ENCODE results near the gene NUDT17. TPM values are rescaled to one million over a fixed set of nuclear protein-coding genes. Genes with fewer than 3 reads are reported as not detected.

Gene NUDT17
- total RNA-seq, 1 experiment from 2014 or later, result 1.8 TPM

- TF ChIP-seq POLR2AphosphoS5 (IDR thresholded peaks at IDR 0.05; ENCODE audit: low read depth, low read length) (peak; percentile 73), YY1 (IDR thresholded peaks at IDR 0.05; ENCODE audit: extremely low read depth, insufficient replicate concordance, low read depth, low read length) (no peak), SIN3A (IDR thresholded peaks at IDR 0.05; ENCODE audit: low read depth) (no peak), EGR1 (IDR thresholded peaks at IDR 0.05; ENCODE audit: low read depth) (0 out of 2 replicates have a peak, but pooled peaks have one; percentile 2), POLR2A (IDR thresholded peaks at IDR 0.05; ENCODE audit: borderline replicate concordance, extremely low read depth, insufficient read depth, insufficient read length) (peak; percentile 57), ZFX (IDR thresholded peaks at IDR 0.05) (no peak), JUND (IDR thresholded peaks at IDR 0.05) (no peak), MAX (IDR thresholded peaks at IDR 0.05) (peak; percentile 34; the same call in 1 of the 2 replicates)
- peak overlapping the region; percentile 67 for H3K9ac ChIP-seq (ENCODE audit: low read length)
- DNase-seq (ENCODE audit: low read depth, low spot score), result peak; percentile 67
- RAD21 ChIA-PET (ENCODE audit: low non-redundant PET in 1 of 2, low total read pairs in 2 of 2, uncharacterized antibody in 2 of 2, unreplicated experiment in 2 of 2), result interaction anchor here in 1 of 2 experiments (1.2 kb wide), 1 partner anchor 176 kb away, joined by 3 read pairs; no protein-coding TSS in a partner anchor
- H3K9me2 ChIP-seq (ENCODE audit: insufficient read depth), result no peaks in the 10 kb centered on the region
- H3K27me3 ChIP-seq (ENCODE audit: insufficient read depth, low read length), result no peaks in the 10 kb centered on the region
- peak overlapping the region; percentile 73 to 75 for H3K4me3 ChIP-seq (replicated peaks in 1 of 2; ENCODE audit: low read depth in 1 of 2, low read length in 2 of 2)
- H3K27ac ChIP-seq (ENCODE audit: low read depth, low read length), result peak overlapping the region; percentile 71
- BruUV-seq (replicated peaks), result no TSS peak
- H3K36me3 ChIP-seq (ENCODE audit: control insufficient read depth in 1 of 2, insufficient read depth in 2 of 2, low read length in 2 of 2), result peaks cover 0 to 14% of the 10 kb centered on the region in 2 experiments; a peak in 3 of 4 replicates
- H3K4me2 ChIP-seq (ENCODE audit: low read length), result peak overlapping the region; percentile 97
- H3K9me3 ChIP-seq (ENCODE audit: control insufficient read depth in 1 of 2, insufficient read depth in 1 of 2, low read depth in 1 of 2, low read length in 2 of 2), result no peaks in the 10 kb centered on the region
- H3K79me2 ChIP-seq (ENCODE audit: insufficient read depth, low read length), result peaks cover 5% of the 10 kb centered on the region; the same call in 1 of the 2 replicates
- POLR2A ChIA-PET, result interaction anchor here (0.9 to 2.7 kb wide), 13 partner anchors 10 to 192 kb away, joined by 3 to 22 read pairs (median 5); partner anchors contain the start of genes ANKRD34A, ANKRD35, LIX1L and NUDT17
- H2AFZ ChIP-seq (ENCODE audit: low read depth, low read length, poor library complexity, severe bottlenecking), result peak overlapping the region; percentile 83
- intact Hi-C loops (cut with micrococcal nuclease), result no loop called here
- ATAC-seq, result peak; percentile 81
- H4K20me1 ChIP-seq (ENCODE audit: insufficient read depth), result no peaks in the 10 kb centered on the region
- CTCF ChIA-PET, result interaction anchor here (1.0 to 6.6 kb wide), 8 partner anchors 9 to 120 kb away, joined by 3 to 87 read pairs (median 6); partner anchors contain the start of genes ANKRD34A, NUDT17, POLR3C and POLR3GL
- H3K4me1 ChIP-seq (ENCODE audit: control insufficient read depth in 1 of 2, insufficient read depth in 2 of 2, low read length in 2 of 2), result peaks cover 11 to 15% of the 10 kb centered on the region in 2 experiments; a peak in 3 of 4 replicates
These were observed 14.1 kb downstream of the NUDT17 start for GRCh38 chr1:145859491-145860023.

- Histone ChIP-seq H3K9ac (ENCODE audit: low read length) (no peak overlapping the region), H3K9me2 (ENCODE audit: insufficient read depth) (no peaks in the 10 kb centered on the region), H3K4me2 (ENCODE audit: low read length) (no peak overlapping the region), H3K27me3 (ENCODE audit: insufficient read depth, low read length) (no peaks in the 10 kb centered on the region), H3K36me3 (ENCODE audit: control insufficient read depth in 1 of 2, insufficient read depth in 2 of 2, low read length in 2 of 2) (no peaks in the 10 kb centered on the region), H3K27ac (ENCODE audit: low read depth, low read length) (no peak overlapping the region), H3K4me1 (ENCODE audit: control insufficient read depth in 1 of 2, insufficient read depth in 2 of 2, low read length in 2 of 2) (peaks cover 4 to 7% of the 10 kb centered on the region in 2 experiments; a peak in 3 of 4 replicates), H4K20me1 (ENCODE audit: insufficient read depth) (no peaks in the 10 kb centered on the region), H2AFZ (ENCODE audit: low read depth, low read length, poor library complexity, severe bottlenecking) (no peak overlapping the region), H3K4me3 (replicated peaks in 1 of 2; ENCODE audit: low read depth in 1 of 2, low read length in 2 of 2) (no peak overlapping the region), H3K9me3 (ENCODE audit: control insufficient read depth in 1 of 2, insufficient read depth in 1 of 2, low read depth in 1 of 2, low read length in 2 of 2) (no peaks in the 10 kb centered on the region), H3K79me2 (ENCODE audit: insufficient read depth, low read length) (no peaks in the 10 kb centered on the region; the same call in 1 of the 2 replicates)
- POLR2A ChIA-PET, result no interaction called here
- RAD21 ChIA-PET (ENCODE audit: low non-redundant PET in 1 of 2, low total read pairs in 2 of 2, uncharacterized antibody in 2 of 2, unreplicated experiment in 2 of 2), result no interaction called here
- intact Hi-C loops (cut with micrococcal nuclease), result no loop called here
- no peak for ATAC-seq
- DNase-seq (ENCODE audit: low read depth, low spot score), result no peak
- CTCF ChIA-PET, result no interaction called here
- no TSS peak for BruUV-seq (replicated peaks)
- no peak for TF ChIP-seq ELF1 (IDR thresholded peaks at IDR 0.05; ENCODE audit: borderline replicate concordance, low read depth)
- TF ChIP-seq ATF3 (IDR thresholded peaks at IDR 0.05), result no peak
- no peak for TF ChIP-seq ZFX (IDR thresholded peaks at IDR 0.05)
- TF ChIP-seq CTCF (IDR thresholded peaks at IDR 0.05 in 2 of 3, conservative IDR thresholded peaks at IDR 0.05 in 1 of 3; ENCODE audit: borderline replicate concordance in 1 of 3, insufficient read depth in 1 of 3, low read depth in 2 of 3, low read length in 2 of 3), result no peak
- TF ChIP-seq SP1 (IDR thresholded peaks at IDR 0.05; ENCODE audit: low read depth), result no peak
- no peak for TF ChIP-seq JUND (IDR thresholded peaks at IDR 0.05)
- TF ChIP-seq SRF (IDR thresholded peaks at IDR 0.05; ENCODE audit: low read depth), result no peak
- TF ChIP-seq POLR2A (IDR thresholded peaks at IDR 0.05; ENCODE audit: borderline replicate concordance, extremely low read depth, insufficient read depth, insufficient read length), result no peak
- no peak for TF ChIP-seq TCF7L2 (IDR thresholded peaks at IDR 0.05; ENCODE audit: borderline replicate concordance, extremely low read depth, insufficient read depth, insufficient read length)
- no peak for TF ChIP-seq EGR1 (IDR thresholded peaks at IDR 0.05; ENCODE audit: low read depth)
- TF ChIP-seq EZH2phosphoT487 (IDR thresholded peaks at IDR 0.05; ENCODE audit: borderline replicate concordance), result no peak
- TF ChIP-seq SIN3A (IDR thresholded peaks at IDR 0.05; ENCODE audit: low read depth), result no peak
- no peak for TF ChIP-seq YY1 (IDR thresholded peaks at IDR 0.05; ENCODE audit: extremely low read depth, insufficient replicate concordance, low read depth, low read length)
These were observed 18.0 kb downstream of the NUDT17 start for GRCh38 chr1:145863282-145864018.

Data from HCT116 (cell line).